Naive thymus-derived CD4-positive, alpha-beta T cell (primary cell): ENCODE data around the gene MACROD2. TPM values are rescaled to one million over a fixed set of nuclear protein-coding genes. Genes with fewer than 3 reads are reported as not detected.

Source experiments
- ATAC-seq: fragments of 150-1000 bp; cut with Tn5 transposase; 2 replicates; pipeline ENCODE4 v1.10.0; 2021; ENCODE audit warnings: mild to moderate bottlenecking, moderate library complexity
- CTCF ChIA-PET: fragments of 350-600 bp; sonication (Branson Sonifier 250); formaldehyde crosslinking; loops from one replicate; lab custom pipeline; 2021; ENCODE audit warnings: antibody characterized with exemption; lab: Charles Lee
- POLR2A ChIA-PET: fragments of 350-600 bp; sonication (Branson Sonifier 250); formaldehyde crosslinking; loops from one replicate; lab custom pipeline; 2021; ENCODE audit warnings: antibody characterized with exemption, inconsistent platforms; lab: Charles Lee
- DNase-seq, 9 donors: peaks; one replicate each; pipeline versions ENCODE4 v3.0.0 to v3.0.0-alpha.2; 2020 to 2022; ENCODE audit warnings: mixed read lengths in 1 of 9
- H3K27ac ChIP-seq: one replicate; pipeline ENCODE4 v1.7.0; 2013; ENCODE audit warnings: mild to moderate bottlenecking, low read depth, low read length, moderate library complexity
- H3K27me3 ChIP-seq, 2 donors: one replicate each; pipeline ENCODE4 v1.7.0; 2013; ENCODE audit warnings: low read length in 2 of 2, mild to moderate bottlenecking in 2 of 2, moderate library complexity in 2 of 2; ENCODE audit not compliant: control insufficient read depth in 2 of 2, insufficient read depth in 2 of 2
- H3K36me3 ChIP-seq, 3 experiments: 1 replicate in 2 of 3; 2 replicates in 1 of 3; pipeline ENCODE4 v1.7.0; 2013; ENCODE audit warnings: low read length in 3 of 3, mild to moderate bottlenecking in 3 of 3, moderate library complexity in 1 of 3; ENCODE audit not compliant: insufficient read depth in 3 of 3, control insufficient read depth in 2 of 3
- H3K4me1 ChIP-seq, 2 donors: one replicate each; pipeline ENCODE4 v1.7.0; 2013; ENCODE audit warnings: low read length in 2 of 2, mild to moderate bottlenecking in 2 of 2, moderate library complexity in 1 of 2; ENCODE audit not compliant: control insufficient read depth in 2 of 2, insufficient read depth in 2 of 2
- H3K4me3 ChIP-seq: 2 replicates; pipeline ENCODE4 v1.7.0; 2013; ENCODE audit warnings: mild to moderate bottlenecking, low read length
- H3K9me3 ChIP-seq, 3 experiments: 1 replicate in 2 of 3; 2 replicates in 1 of 3; pipeline ENCODE4 v1.7.0; 2013; ENCODE audit warnings: low read length in 3 of 3; ENCODE audit not compliant: control insufficient read depth in 2 of 3
- H3K27ac Mint-ChIP-seq, 9 donors: one replicate each; pipeline ENCODE4 v1.8.0; 2020 to 2022; ENCODE audit warnings: mixed read lengths in 9 of 9, mild to moderate bottlenecking in 8 of 9, moderate library complexity in 5 of 9, inconsistent platforms in 2 of 9
- H3K27me3 Mint-ChIP-seq, 5 donors: one replicate each; pipeline ENCODE4 v1.8.0; 2021 to 2022; ENCODE audit warnings: mixed read lengths in 5 of 5, mild to moderate bottlenecking in 1 of 5
- H3K36me3 Mint-ChIP-seq, 5 donors: one replicate each; pipeline ENCODE4 v1.8.0; 2020 to 2022; ENCODE audit warnings: mixed read lengths in 5 of 5, mild to moderate bottlenecking in 3 of 5, inconsistent platforms in 1 of 5
- H3K4me1 Mint-ChIP-seq, 7 donors: one replicate each; pipeline ENCODE4 v1.8.0; 2020 to 2022; ENCODE audit warnings: mixed read lengths in 7 of 7, mild to moderate bottlenecking in 3 of 7, inconsistent platforms in 1 of 7
- H3K4me3 Mint-ChIP-seq, 10 donors: one replicate each; pipeline ENCODE4 v1.8.0; 2020 to 2022; ENCODE audit warnings: mild to moderate bottlenecking in 10 of 10, mixed read lengths in 10 of 10, moderate library complexity in 6 of 10, inconsistent platforms in 2 of 10
- H3K9me3 Mint-ChIP-seq, 11 donors: one replicate each; pipeline ENCODE4 v1.8.0; 2020 to 2022; ENCODE audit warnings: mixed read lengths in 11 of 11, mild to moderate bottlenecking in 4 of 11, inconsistent platforms in 1 of 11, moderate library complexity in 1 of 11
- intact Hi-C, 2 donors: fragments of 100-400 bp; cut with micrococcal nuclease; formaldehyde crosslinking; loops; one replicate each; pipeline ENCODE4 v1.15.1; 2023
- polyA plus RNA-seq, 2 donors: library from polyadenylated mRNA; unstranded; fragments of 300-500 nt; fragmentation: Illumina TruSeq; gene quantifications; one replicate each; pipeline ENCODE4 v1.2.3, GENCODE V29; 2021
- total RNA-seq, 6 experiments: library from RNA in 5 of 6; stranded (reverse) in 5 of 6; gene quantifications; 1 replicate in 5 of 6; 2 replicates in 1 of 6; pipeline ENCODE4 v1.2.3 and lab custom pipeline; 2021 to 2026

Gene MACROD2
- total and polyA plus RNA-seq, 7 experiments from 2014 or later: 0.27 to 0.86 (median 0.34) TPM; not detected in 4

DNA sequence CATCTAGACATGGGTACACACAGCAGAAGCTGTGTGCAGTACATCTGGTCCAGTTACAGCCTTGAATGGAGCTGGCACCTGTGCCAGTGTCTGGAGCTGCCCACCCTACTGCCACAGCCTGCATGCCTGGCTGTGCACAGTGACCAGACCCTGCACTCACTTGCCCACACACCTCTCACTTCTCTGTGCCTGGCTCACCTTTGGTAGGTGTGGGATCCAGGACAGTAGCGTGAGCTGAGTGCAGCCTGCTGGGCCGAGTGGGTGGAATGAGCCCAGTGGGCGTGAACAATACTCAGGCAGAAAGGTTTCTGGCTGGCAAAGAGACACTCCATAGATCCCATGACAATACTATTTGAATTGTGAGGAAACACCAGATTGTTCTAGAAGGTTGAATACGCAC lies 1181.6 kb downstream of the MACROD2 start:
- no peaks in the 10 kb centered on the region for H3K36me3 Mint-ChIP-seq
- no peaks in the 10 kb centered on the region for H3K27me3 ChIP-seq
- ATAC-seq (no peak), DNase-seq (peak in 1 of 9 donors; percentile 0)
- ChIA-PET CTCF (no interaction called here), POLR2A (no interaction called here)
- H3K4me1 ChIP-seq: no peaks in the 10 kb centered on the region
- H3K9me3 ChIP-seq: peaks cover 0 to 15% (median 0%) of the 10 kb centered on the region in 3 experiments
- H3K4me3 ChIP-seq: no peak overlapping the region
- no peak overlapping the region for H3K27ac ChIP-seq
- no peaks in the 10 kb centered on the region for H3K36me3 ChIP-seq
- intact Hi-C loops: no loop called here
- H3K4me3 Mint-ChIP-seq: no peak overlapping the region
- H3K4me1 Mint-ChIP-seq: no peaks in the 10 kb centered on the region
- no peaks in the 10 kb centered on the region for H3K27me3 Mint-ChIP-seq
- H3K27ac Mint-ChIP-seq: no peak overlapping the region
- peaks cover 0 to 15% (median 4%) of the 10 kb centered on the region in 11 donors for H3K9me3 Mint-ChIP-seq

DNA sequence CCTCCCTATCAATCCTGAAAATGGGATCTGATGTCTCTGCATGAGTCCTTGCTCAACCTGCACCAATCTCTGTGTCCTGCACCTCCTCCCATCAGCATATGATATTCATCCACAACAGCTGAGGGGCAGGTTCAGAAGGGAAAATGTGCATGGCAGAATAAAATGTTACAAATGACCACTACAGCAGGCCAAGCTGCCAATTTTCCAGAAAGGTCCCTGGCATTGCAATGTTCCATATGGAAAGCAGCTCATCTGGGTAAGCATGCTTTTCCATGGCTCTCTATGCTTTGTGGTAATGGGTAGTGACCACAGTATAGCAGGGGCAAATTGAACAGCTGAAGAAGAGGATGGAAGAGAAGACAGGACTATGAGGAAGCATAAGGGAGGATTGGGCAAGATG lies 1183.3 kb downstream of the MACROD2 start:
- intact Hi-C loops: no loop called here
- no peak overlapping the region for H3K4me3 ChIP-seq
- Mint-ChIP-seq H3K4me3 (no peak overlapping the region), H3K9me3 (peaks cover 0 to 15% (median 6%) of the 10 kb centered on the region in 11 donors), H3K4me1 (no peaks in the 10 kb centered on the region), H3K36me3 (no peaks in the 10 kb centered on the region), H3K27me3 (no peaks in the 10 kb centered on the region), H3K27ac (no peak overlapping the region)
- ATAC-seq (no peak), DNase-seq (no peak)
- peaks cover 0 to 15% (median 0%) of the 10 kb centered on the region in 3 experiments for H3K9me3 ChIP-seq
- H3K36me3 ChIP-seq: no peaks in the 10 kb centered on the region
- H3K4me1 ChIP-seq: no peaks in the 10 kb centered on the region
- POLR2A ChIA-PET: no interaction called here
- no peak overlapping the region for H3K27ac ChIP-seq
- H3K27me3 ChIP-seq: no peaks in the 10 kb centered on the region
- CTCF ChIA-PET: no interaction called here

DNA sequence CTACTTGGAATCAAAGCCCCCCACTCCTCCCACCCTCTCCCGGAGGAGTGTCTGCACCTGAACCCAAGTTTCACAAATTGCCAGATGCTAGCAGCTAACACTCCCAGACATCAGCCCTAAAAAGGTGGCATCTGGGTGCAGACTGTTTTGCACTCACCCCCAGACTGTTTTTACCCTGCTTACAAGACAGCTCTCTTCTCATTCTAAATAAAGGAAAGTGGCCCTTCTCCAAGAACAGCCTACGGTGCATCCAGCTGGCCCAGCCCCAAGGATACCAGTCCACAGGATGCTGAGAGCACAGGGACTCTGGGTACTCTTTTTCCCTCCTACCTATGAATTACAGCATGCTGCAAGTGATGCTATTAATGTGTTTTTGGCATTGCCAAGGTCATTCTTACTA lies 1184.1 kb downstream of the MACROD2 start:
- Mint-ChIP-seq H3K27ac (no peak overlapping the region), H3K4me3 (no peak overlapping the region), H3K4me1 (no peaks in the 10 kb centered on the region), H3K36me3 (no peaks in the 10 kb centered on the region), H3K27me3 (no peaks in the 10 kb centered on the region), H3K9me3 (peaks cover 0 to 15% (median 7%) of the 10 kb centered on the region in 11 donors)
- no peaks in the 10 kb centered on the region for H3K27me3 ChIP-seq
- H3K4me3 ChIP-seq: no peak overlapping the region
- no peaks in the 10 kb centered on the region for H3K4me1 ChIP-seq
- H3K36me3 ChIP-seq: no peaks in the 10 kb centered on the region
- POLR2A ChIA-PET: interaction anchor here (0.5 kb wide), 1 partner anchor 13 kb away, joined by 4 read pairs; no protein-coding TSS in a partner anchor
- ATAC-seq: no peak
- DNase-seq: no peak
- peaks cover 0 to 15% (median 0%) of the 10 kb centered on the region in 3 experiments for H3K9me3 ChIP-seq
- intact Hi-C loops: no loop called here
- CTCF ChIA-PET: no interaction called here
- H3K27ac ChIP-seq: no peak overlapping the region

DNA sequence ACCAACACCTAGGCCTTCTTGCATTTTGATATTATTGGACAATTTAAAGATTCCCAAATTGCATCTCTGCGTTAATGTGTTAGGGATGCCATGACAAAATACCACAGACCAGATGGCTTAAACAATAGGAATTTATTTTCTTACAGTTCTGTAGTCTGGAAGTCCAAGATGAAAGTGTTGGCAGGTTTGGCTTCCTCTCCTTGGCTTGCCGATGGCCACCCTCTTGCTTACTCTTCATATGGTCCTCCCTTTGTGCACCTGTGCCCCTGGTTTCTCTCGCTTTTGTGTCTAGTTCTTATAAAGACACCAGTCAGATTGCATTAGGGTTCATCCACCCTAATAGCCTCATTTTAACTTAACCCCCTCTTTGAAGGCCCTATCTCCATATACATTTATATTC lies 1184.5 kb downstream of the MACROD2 start:
- ATAC-seq (no peak), DNase-seq (no peak)
- intact Hi-C loops: no loop called here
- no peaks in the 10 kb centered on the region for H3K4me1 ChIP-seq
- H3K36me3 ChIP-seq: no peaks in the 10 kb centered on the region
- no peak overlapping the region for H3K27ac ChIP-seq
- H3K4me3 ChIP-seq: no peak overlapping the region
- H3K9me3 ChIP-seq: peaks cover 0 to 15% (median 0%) of the 10 kb centered on the region in 3 experiments
- POLR2A ChIA-PET: no interaction called here
- Mint-ChIP-seq H3K27me3 (no peaks in the 10 kb centered on the region), H3K36me3 (no peaks in the 10 kb centered on the region), H3K4me1 (no peaks in the 10 kb centered on the region), H3K4me3 (no peak overlapping the region), H3K27ac (no peak overlapping the region), H3K9me3 (peaks cover 0 to 15% (median 7%) of the 10 kb centered on the region in 11 donors)
- CTCF ChIA-PET: no interaction called here
- H3K27me3 ChIP-seq: no peaks in the 10 kb centered on the region

DNA sequence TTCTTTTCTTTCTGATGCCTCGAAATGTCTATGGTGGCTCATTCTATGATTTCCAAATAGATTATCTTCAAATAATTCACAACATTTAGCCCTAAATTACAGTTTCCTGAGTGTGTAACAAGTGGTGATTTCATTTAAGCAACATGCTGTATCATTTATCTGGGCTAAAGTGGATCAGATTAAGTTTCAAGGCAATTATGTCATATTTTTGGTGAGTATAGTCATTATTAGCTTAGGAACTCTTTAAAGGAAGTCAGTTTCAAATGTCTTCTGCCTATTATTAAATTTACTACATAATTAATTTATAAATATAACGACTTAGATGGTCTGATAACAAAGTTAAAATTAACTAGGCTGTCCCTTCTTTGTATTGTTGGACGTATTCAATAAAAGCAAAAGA lies 1190.0 kb downstream of the MACROD2 start:
- H3K36me3 Mint-ChIP-seq: no peaks in the 10 kb centered on the region
- H3K9me3 Mint-ChIP-seq: peaks cover 0 to 6% (median 0%) of the 10 kb centered on the region in 11 donors
- ATAC-seq: no peak
- CTCF ChIA-PET: no interaction called here
- no peak overlapping the region for H3K4me3 Mint-ChIP-seq
- no peaks in the 10 kb centered on the region for H3K4me1 Mint-ChIP-seq
- Histone ChIP-seq H3K9me3 (no peaks in the 10 kb centered on the region), H3K27me3 (no peaks in the 10 kb centered on the region), H3K4me3 (no peak overlapping the region), H3K36me3 (no peaks in the 10 kb centered on the region), H3K27ac (no peak overlapping the region), H3K4me1 (no peaks in the 10 kb centered on the region)
- H3K27ac Mint-ChIP-seq: no peak overlapping the region
- H3K27me3 Mint-ChIP-seq: no peaks in the 10 kb centered on the region
- POLR2A ChIA-PET: no interaction called here
- intact Hi-C loops: no loop called here
- DNase-seq: no peak

DNA sequence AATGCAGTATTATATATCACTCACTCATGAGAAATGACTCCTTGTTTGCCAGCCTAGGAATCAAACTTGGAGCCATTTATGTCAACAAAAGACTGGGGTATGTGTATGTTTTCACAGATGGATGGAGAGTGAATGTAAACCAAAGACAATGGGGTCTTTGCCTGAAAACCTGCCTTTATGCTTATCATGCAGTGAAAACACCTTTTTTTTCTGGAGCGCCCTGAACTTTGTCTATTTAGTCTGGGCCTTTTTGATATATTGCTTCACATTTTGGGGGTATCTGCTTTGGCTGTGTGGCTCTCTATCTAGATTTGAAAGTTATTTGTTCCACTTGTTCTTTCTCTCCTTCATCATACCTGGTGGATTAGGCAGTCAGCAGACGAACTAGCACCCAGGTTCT lies 1190.6 kb downstream of the MACROD2 start:
- H3K27ac ChIP-seq: no peak overlapping the region
- H3K9me3 ChIP-seq: no peaks in the 10 kb centered on the region
- no peak overlapping the region for H3K4me3 Mint-ChIP-seq
- H3K4me1 Mint-ChIP-seq: no peaks in the 10 kb centered on the region
- H3K27me3 Mint-ChIP-seq: no peaks in the 10 kb centered on the region
- H3K27ac Mint-ChIP-seq: no peak overlapping the region
- H3K9me3 Mint-ChIP-seq: peaks cover 0 to 6% (median 0%) of the 10 kb centered on the region in 11 donors
- no peaks in the 10 kb centered on the region for H3K27me3 ChIP-seq
- intact Hi-C loops: no loop called here
- no peak overlapping the region for H3K4me3 ChIP-seq
- ChIA-PET CTCF (no interaction called here), POLR2A (no interaction called here)
- H3K4me1 ChIP-seq: no peaks in the 10 kb centered on the region
- no peak for DNase-seq
- no peak for ATAC-seq
- H3K36me3 ChIP-seq: no peaks in the 10 kb centered on the region
- no peaks in the 10 kb centered on the region for H3K36me3 Mint-ChIP-seq

DNA sequence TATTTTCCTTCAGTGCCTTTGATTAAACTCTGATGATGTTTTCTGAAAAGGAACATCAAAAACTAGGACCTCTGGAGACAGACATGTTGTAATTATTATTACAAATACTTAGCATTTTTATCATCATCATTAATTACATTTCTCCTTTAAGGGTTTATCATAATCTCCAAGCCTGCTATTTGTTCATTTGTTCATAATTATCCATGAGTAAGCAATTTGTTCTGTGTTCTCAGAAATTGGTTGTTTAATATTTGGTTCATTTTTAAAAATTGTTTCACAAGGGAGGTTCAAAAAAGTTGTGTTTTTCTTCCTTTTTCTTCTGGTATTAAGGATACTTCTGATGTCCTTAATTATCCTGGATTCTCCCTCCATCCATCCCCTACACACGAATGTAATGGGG lies 1192.3 kb downstream of the MACROD2 start:
- Histone ChIP-seq H3K36me3 (no peaks in the 10 kb centered on the region), H3K27ac (no peak overlapping the region), H3K4me3 (no peak overlapping the region), H3K27me3 (no peaks in the 10 kb centered on the region), H3K4me1 (no peaks in the 10 kb centered on the region), H3K9me3 (no peaks in the 10 kb centered on the region)
- DNase-seq: no peak
- H3K27ac Mint-ChIP-seq: no peak overlapping the region
- H3K27me3 Mint-ChIP-seq: no peaks in the 10 kb centered on the region
- intact Hi-C loops: no loop called here
- no peak overlapping the region for H3K4me3 Mint-ChIP-seq
- peaks cover 0 to 4% (median 2%) of the 10 kb centered on the region in 11 donors for H3K9me3 Mint-ChIP-seq
- no peak for ATAC-seq
- H3K36me3 Mint-ChIP-seq: no peaks in the 10 kb centered on the region
- ChIA-PET POLR2A (no interaction called here), CTCF (no interaction called here)
- no peaks in the 10 kb centered on the region for H3K4me1 Mint-ChIP-seq
